GM12865 (cell line): Measurements from ENCODE around the gene WBP1.

ENCODE experiments used
- DNase-seq: peaks from one replicate; pipeline ENCODE4 v3.0.0; 2010; ENCODE audit warnings: low read depth
- H3K4me3 ChIP-seq: 2 replicates; pipeline ENCODE4 v1.5.1; 2011; ENCODE audit warnings: mild to moderate bottlenecking, low read depth, low read length, control low read depth
- TF ChIP-seq, protein P1 (sequence below): IDR thresholded peaks from 2 replicates; pipeline ENCODE4 v1.5.1; 2011; ENCODE audit warnings: low read length, control low read depth, low read depth, inconsistent platforms; ENCODE audit not compliant: insufficient read depth; ENCODE audit errors: missing control alignments

Gene WBP1

DNA sequence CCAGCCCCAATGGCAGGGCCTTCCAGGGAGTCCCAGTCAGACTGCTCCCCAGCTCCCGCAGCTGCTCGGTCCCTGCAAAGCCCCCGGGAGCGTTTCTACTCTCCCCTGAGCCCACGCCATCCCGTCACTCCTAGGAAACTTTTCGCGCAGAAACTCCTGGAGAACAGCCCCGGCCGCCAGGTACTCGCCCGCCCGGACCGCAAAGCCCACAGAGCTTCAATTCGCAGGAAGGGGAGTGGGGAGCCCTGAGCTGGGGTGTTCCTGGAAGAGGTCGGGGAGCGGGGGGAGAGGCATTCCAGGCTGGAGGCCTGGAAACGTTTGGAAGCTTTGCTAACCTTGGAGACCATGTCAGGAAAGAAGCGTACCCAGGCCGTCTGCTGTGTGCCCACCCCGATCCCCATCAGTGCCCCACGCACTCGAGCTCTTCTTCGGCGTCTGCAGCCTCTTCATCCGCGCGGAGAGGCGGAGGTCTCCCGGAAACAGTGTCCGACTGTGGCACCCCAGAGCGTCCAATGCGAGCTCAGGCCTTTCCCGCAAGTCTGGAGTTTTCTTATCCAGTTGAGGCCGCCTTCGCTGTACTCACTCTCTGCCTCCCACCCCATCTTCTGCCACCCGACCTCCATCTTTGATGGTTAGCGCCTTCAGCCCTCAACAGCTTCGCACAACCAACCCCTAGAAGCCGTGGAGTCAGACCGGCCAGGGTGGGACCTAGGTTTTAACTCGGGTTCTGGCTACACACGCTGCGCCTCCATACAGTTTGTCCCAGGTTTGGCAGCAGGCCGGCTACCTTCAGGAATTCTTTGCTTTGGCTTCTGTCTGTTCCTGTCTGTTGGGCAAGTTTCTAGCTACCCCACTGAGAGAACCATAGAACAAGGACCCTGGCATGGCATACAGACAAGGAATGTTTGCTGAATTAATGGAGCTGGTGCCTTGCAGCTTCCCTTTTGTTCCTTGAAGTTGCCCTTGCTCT is 45.6 kb downstream of the WBP1 start:
- DNase-seq = no peak
- TF ChIP-seq, protein P1, sequence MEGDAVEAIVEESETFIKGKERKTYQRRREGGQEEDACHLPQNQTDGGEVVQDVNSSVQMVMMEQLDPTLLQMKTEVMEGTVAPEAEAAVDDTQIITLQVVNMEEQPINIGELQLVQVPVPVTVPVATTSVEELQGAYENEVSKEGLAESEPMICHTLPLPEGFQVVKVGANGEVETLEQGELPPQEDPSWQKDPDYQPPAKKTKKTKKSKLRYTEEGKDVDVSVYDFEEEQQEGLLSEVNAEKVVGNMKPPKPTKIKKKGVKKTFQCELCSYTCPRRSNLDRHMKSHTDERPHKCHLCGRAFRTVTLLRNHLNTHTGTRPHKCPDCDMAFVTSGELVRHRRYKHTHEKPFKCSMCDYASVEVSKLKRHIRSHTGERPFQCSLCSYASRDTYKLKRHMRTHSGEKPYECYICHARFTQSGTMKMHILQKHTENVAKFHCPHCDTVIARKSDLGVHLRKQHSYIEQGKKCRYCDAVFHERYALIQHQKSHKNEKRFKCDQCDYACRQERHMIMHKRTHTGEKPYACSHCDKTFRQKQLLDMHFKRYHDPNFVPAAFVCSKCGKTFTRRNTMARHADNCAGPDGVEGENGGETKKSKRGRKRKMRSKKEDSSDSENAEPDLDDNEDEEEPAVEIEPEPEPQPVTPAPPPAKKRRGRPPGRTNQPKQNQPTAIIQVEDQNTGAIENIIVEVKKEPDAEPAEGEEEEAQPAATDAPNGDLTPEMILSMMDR = no peak
- H3K4me3 ChIP-seq = peak overlapping the region; percentile 72

- TF ChIP-seq, protein P1 = no peak
- no peak overlapping the region for H3K4me3 ChIP-seq
- no peak for DNase-seq
These were observed 46.4 kb downstream of the WBP1 start for GRCh38 chr2:74504591-74504990.

GRCh38 chr2:74505448-74506246 is 47.4 kb downstream of the WBP1 start:
- DNase-seq = no peak
- TF ChIP-seq, protein P1 = no peak
- H3K4me3 ChIP-seq = no peak overlapping the region

DNA sequence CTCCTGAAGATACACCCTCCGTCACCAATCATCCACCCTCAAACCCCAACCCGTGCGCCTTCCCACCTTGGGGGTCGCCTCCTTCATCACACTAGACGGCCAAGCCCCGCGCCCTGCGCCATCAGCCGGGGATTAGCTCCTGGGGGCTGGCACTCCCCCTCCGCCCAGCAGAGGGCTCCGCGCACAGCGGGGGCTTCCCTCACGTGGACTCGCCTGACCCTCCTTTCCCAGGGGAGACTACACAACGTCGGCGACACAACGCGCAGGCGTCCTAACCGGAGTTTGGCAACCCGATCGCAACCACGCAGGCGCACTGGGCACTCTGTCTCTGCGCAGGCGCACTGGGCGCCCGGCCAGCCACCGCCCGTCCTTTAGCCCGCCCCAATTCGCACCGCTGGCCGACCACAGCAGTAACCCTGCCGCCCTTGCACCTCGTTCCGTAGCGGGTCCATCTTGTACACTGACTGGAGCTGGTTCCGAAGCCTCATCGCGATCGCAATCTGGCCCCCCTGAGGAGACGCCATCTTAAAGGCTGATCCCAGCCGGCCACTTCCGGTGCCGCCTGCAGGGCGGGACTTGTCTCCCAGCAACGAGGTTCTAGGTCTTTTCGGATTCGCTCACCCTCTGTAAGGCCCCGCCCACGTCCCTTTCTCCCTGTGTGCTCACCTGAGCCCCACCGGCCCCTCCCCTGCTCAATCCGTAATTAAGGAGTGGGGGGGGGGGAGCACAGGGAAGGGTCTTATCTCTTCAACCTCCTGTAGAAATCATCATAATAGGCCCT is 49.1 kb downstream of the WBP1 start, which contains the start of gene PCGF1:
PCGF1 (minus strand) TSS at position 551 of the 781 bp plus-strand sequence; CDS start at position 524, 27 bp downstream.
- TF ChIP-seq, protein P1 = peak; percentile 73
- H3K4me3 ChIP-seq = peak within 1 kb of the TSS; percentile 69
- DNase-seq = peak; percentile 98

DNA sequence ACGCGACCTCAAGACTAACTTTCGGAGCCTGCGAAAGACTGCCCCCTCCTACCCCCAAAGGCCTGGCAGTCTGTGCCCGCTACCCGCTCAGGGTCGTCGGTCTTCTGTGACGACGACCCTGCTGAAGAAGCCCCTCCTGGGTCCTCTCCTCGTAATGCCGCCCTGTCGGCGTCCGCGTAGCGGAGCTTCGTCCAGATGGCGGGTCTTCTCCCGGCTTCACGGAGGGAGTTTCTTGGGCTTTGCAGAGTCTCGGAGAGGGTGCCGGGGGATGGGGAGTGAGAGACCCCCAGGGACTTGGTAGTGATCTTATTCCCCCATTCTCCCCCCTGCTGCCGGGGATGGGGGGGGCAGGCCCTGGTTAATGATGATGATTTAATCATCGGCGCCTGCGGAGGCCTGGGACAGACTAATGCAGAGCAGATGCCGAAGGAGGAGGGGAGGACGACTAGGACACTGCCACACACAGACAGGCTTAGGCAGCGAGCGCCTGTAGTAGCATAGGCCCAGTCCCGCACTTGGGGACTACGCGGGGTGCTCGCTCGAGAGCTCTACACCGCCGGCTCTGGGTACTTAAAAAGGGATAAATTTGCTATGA is 49.8 kb downstream of the WBP1 start:
- peak overlapping the region; percentile 69 for H3K4me3 ChIP-seq
- peak; percentile 39 for DNase-seq
- TF ChIP-seq, protein P1 = no peak

- TF ChIP-seq, protein P1 = no peak
- DNase-seq = no peak
- H3K4me3 ChIP-seq = no peak overlapping the region
These were observed 52.0 kb downstream of the WBP1 start for GRCh38 chr2:74510272-74510671.
